K562 (cell line): Measurements from ENCODE around the gene NPDC1. TPM values are rescaled to one million over a fixed set of nuclear protein-coding genes. Genes with fewer than 3 reads are reported as not detected.

Source experiments
- ATAC-seq: fragments of 200-7000 bp; cut with Tn5 transposase; 3 replicates; pipeline ENCODE4 v1.9.1; 2020; ENCODE audit warnings: moderate library complexity
- BruUV-seq: library from RNA; stranded (reverse); fragments of 400-500 nt; replicated peaks from 2 replicates; lab custom pipeline; 2021; lab: Mats Ljungman, UMichigan
- CTCF ChIA-PET: fragments of 300-600 bp; formaldehyde crosslinking; extraction: SDS; loops from one replicate; lab custom pipeline; 2021; ENCODE audit warnings: low intra/inter-chr PET ratio; lab: Yijun Ruan, JAX
- POLR2A ChIA-PET: fragments of 300-600, 350-650 bp; sonication (Branson Sonifier 250); formaldehyde crosslinking; extraction: SDS; loops from one replicate; lab custom pipeline; 2021; ENCODE audit warnings: antibody characterized with exemption, inconsistent platforms; lab: Yijun Ruan, JAX
- DNase-seq, 4 experiments: peaks; one replicate each; pipeline versions ENCODE4 v3.0.0 to v3.0.0-alpha.2; 2011 to 2018; ENCODE audit warnings: low spot score in 3 of 4, mixed read lengths in 3 of 4; ENCODE audit errors: extremely low read depth in 1 of 4
- FAIRE-seq: peaks from 2 replicates; lab custom pipeline; 2011; peaks lifted over from hg19 to GRCh38; lab: Jason Lieb, UNC
- H2AFZ ChIP-seq: 2 replicates; pipeline ENCODE4 v1.6.0; 2011; ENCODE audit warnings: low read depth, low read length, control low read depth, inconsistent platforms
- H3K27ac ChIP-seq: fragments of 200-600 bp; 3 replicates; pipeline ENCODE4 v1.8.0; 2011; ENCODE audit warnings: low read depth, mild to moderate bottlenecking, control low read depth, inconsistent platforms, low read length, moderate library complexity, mixed read lengths; ENCODE audit errors: extremely low read depth
- H3K27me3 ChIP-seq, 2 experiments: fragments of 300-600 bp in 1 of 2; 2 replicates in 1 of 2; 3 replicates in 1 of 2; pipeline versions ENCODE4 v1.6.0 to v1.8.0; 2011; ENCODE audit warnings: inconsistent platforms in 2 of 2, low read length in 2 of 2, mild to moderate bottlenecking in 1 of 2, mixed read lengths in 1 of 2, moderate library complexity in 1 of 2; ENCODE audit not compliant: control insufficient read depth in 2 of 2, insufficient read depth in 2 of 2
- H3K36me3 ChIP-seq: fragments of 300-600 bp; 3 replicates; pipeline ENCODE4 v1.8.0; 2011; ENCODE audit warnings: mild to moderate bottlenecking, low read length, inconsistent platforms; ENCODE audit not compliant: control insufficient read depth, insufficient read depth
- H3K4me1 ChIP-seq, 2 experiments: fragments of 200-600 bp in 1 of 2; replicated peaks in 1 of 2; 2 replicates in 1 of 2; 3 replicates in 1 of 2; pipeline versions ENCODE4 v1.5.1 to v1.8.0; 2011; ENCODE audit warnings: inconsistent platforms in 2 of 2, low read length in 2 of 2, mild to moderate bottlenecking in 1 of 2, mixed read lengths in 1 of 2, moderate library complexity in 1 of 2; ENCODE audit not compliant: control insufficient read depth in 2 of 2, insufficient read depth in 2 of 2
- H3K4me2 ChIP-seq: 2 replicates; pipeline ENCODE4 v1.6.1; 2011; ENCODE audit warnings: low read length, control low read depth, inconsistent platforms, mixed read lengths; ENCODE audit not compliant: insufficient read depth
- H3K4me3 ChIP-seq: fragments of 200-600 bp; sonication (generic), shearing (Covaris generic); 2 replicates; pipeline ENCODE4 v1.5.1; 2016; ENCODE audit warnings: control low read depth, inconsistent platforms
- H3K79me2 ChIP-seq: fragments of 200-600 bp; 3 replicates; pipeline ENCODE4 v1.8.0; 2011; ENCODE audit warnings: low read length, inconsistent platforms; ENCODE audit not compliant: control insufficient read depth, insufficient read depth
- H3K9ac ChIP-seq, 2 experiments: 2 replicates each; pipeline versions ENCODE4 v1.6.0 to v1.6.1; 2011; ENCODE audit warnings: low read depth in 2 of 2, low read length in 2 of 2, control low read depth in 1 of 2, inconsistent platforms in 1 of 2, mild to moderate bottlenecking in 1 of 2, mixed read lengths in 1 of 2; ENCODE audit not compliant: insufficient read depth in 1 of 2
- H3K9me1 ChIP-seq: one replicate; pipeline ENCODE4 v1.6.0; 2011; ENCODE audit warnings: inconsistent platforms, mild to moderate bottlenecking, low read length, moderate library complexity; ENCODE audit not compliant: control insufficient read depth, insufficient read depth
- H3K9me3 ChIP-seq: replicated peaks from 2 replicates; pipeline ENCODE4 v1.5.1; 2011; ENCODE audit warnings: low read depth, low read length, inconsistent platforms; ENCODE audit not compliant: control insufficient read depth, insufficient read depth
- H4K20me1 ChIP-seq: replicated peaks from 2 replicates; pipeline ENCODE4 v1.6.1; 2011; ENCODE audit warnings: low read length, inconsistent platforms, mixed read lengths; ENCODE audit not compliant: control insufficient read depth, insufficient read depth
- HMBOX1 ChIP-seq: sonication (generic); IDR thresholded peaks from 2 replicates; pipeline ENCODE4 v1.6.1; 2016
- KDM1A ChIP-seq, 2 experiments: fragments of 450-650 bp; IDR thresholded peaks; 2 replicates each; pipeline ENCODE4 v1.6.1; 2016; ENCODE audit warnings: mild to moderate bottlenecking in 2 of 2
- SNRNP70 ChIP-seq: fragments of 200-400 bp; formaldehyde crosslinking; optimal IDR thresholded peaks from 2 replicates; pipeline ENCODE3; 2017; ENCODE audit warnings: low read depth, low read length
- TAF1 ChIP-seq: IDR thresholded peaks from 2 replicates; pipeline ENCODE4 v1.6.1; 2011; ENCODE audit warnings: mild to moderate bottlenecking, low read length, moderate library complexity; ENCODE audit not compliant: insufficient read depth, control insufficient read depth, severe bottlenecking; ENCODE audit errors: extremely low read depth
- ZKSCAN8 ChIP-seq: fragments of 200-800 bp; sonication (Bioruptor generic); IDR thresholded peaks from 2 replicates; pipeline ENCODE4 v1.6.1; 2016; ENCODE audit warnings: missing genetic modification characterization, missing compliant biosample characterization
- ZNF609 ChIP-seq: sonication (generic); formaldehyde crosslinking; IDR thresholded peaks from 2 replicates; pipeline ENCODE4 v1.8.1; 2023; ENCODE audit warnings: missing genetic modification reagents, mild to moderate bottlenecking, borderline replicate concordance
- ZNF764 ChIP-seq: fragments of 250-450 bp; sonication (Bioruptor Pico); IDR thresholded peaks from 2 replicates; pipeline ENCODE4 v1.4.0; 2020; ENCODE audit warnings: low read depth, mild to moderate bottlenecking, moderate library complexity
- WGBS: fragments of 100-300 bp; shearing (Covaris generic); methylation state at CpG from one replicate; pipeline ENCODE4 v1.1.6; 2016; ENCODE audit warnings: low coverage, mixed read lengths; ENCODE audit not compliant: insufficient coverage; ENCODE audit errors: missing lambda C conversion rate; 5-methylcytosine and 5-hydroxymethylcytosine counted together
- in situ Hi-C: fragments of 300-500 bp; cut with MboI; formaldehyde crosslinking; loops from 4 replicates; pipeline ENCODE4 v1.15.0; 2018; ENCODE audit warnings: inconsistent platforms, mixed read lengths
- intact Hi-C: fragments of 100-400 bp; cut with micrococcal nuclease; formaldehyde crosslinking; loops from 2 replicates; pipeline ENCODE4 v1.14.2; 2022
- polyA plus RNA-seq, 8 experiments: library from polyadenylated mRNA; depleted of rRNA in 4 of 8; stranded (reverse) in 5 of 8; unstranded in 3 of 8; fragments of >200 nt; fragmentation: Nextera tagmentation in 2 of 8; fragmentation: Illumina TruSeq in 1 of 8; extraction: Ambion mirVana in 2 of 8; extraction: Trizol in 1 of 8; gene quantifications; 2 replicates each; pipeline versions ENCODE4 v1.2.1 to v1.2.3, GENCODE V29; 2011 to 2014; ENCODE audit warnings: inconsistent platforms in 1 of 8, missing spikeins in 1 of 8
- total RNA-seq, 7 experiments: library from RNA; depleted of rRNA in 6 of 7; stranded (reverse); fragments of >200 nt in 6 of 7; fragmentation: Illumina TruSeq in 2 of 7; extraction: Trizol in 2 of 7; gene quantifications; 2 replicates each; pipeline versions ENCODE4 v1.2.1 to v1.2.3, GENCODE V29; 2011 to 2021; ENCODE audit warnings: low replicate concordance in 1 of 7

Gene NPDC1
- total and polyA plus RNA-seq, 9 of the 15 experiments (the other 6 are each of a cell fraction or from before 2014, with no cell fraction given) = 0.06 to 2.1 (median 0.53) TPM; not detected in 3

GRCh38 chr9:137052293-137052692 lies 6.3 kb upstream of the NPDC1 start:
- intact Hi-C loops (loop anchor here (5.0 kb wide), 1 partner anchor 65 kb away; no protein-coding TSS in a partner anchor), in situ Hi-C loops (no loop called here)
- Histone ChIP-seq H3K9ac (no peak overlapping the region), H3K4me2 (no peak overlapping the region), H3K4me1 (peaks cover 2 to 69% of the 10 kb centered on the region in 2 experiments; a peak in 3 of 5 replicates), H2AFZ (no peak overlapping the region), H3K4me3 (no peak overlapping the region), H3K9me1 (peaks cover 2% of the 10 kb centered on the region), H3K27ac (no peak overlapping the region), H4K20me1 (peaks cover 17% of the 10 kb centered on the region), H3K79me2 (no peaks in the 10 kb centered on the region), H3K27me3 (0 out of 5 replicates have a peak, but pooled peaks cover 0 to 6% of the 10 kb centered on the region in 2 experiments), H3K36me3 (no peaks in the 10 kb centered on the region), H3K9me3 (no peaks in the 10 kb centered on the region)
- DNase-seq (no peak), FAIRE-seq (no peak), ATAC-seq (no peak)
- TF ChIP-seq ZNF764 (CRISPR knock-in tag) (no peak), ZKSCAN8 (CRISPR knock-in tag) (no peak), TAF1 (no peak), KDM1A (IDR thresholded peaks at IDR 0.05) (peak in 1 of 2 experiments; percentile 24; a peak in 1 of 4 replicates)
- no TSS peak for BruUV-seq
- ChIA-PET POLR2A (interaction anchor here (0.6 kb wide), 1 partner anchor 32 kb away, joined by 4 read pairs; no protein-coding TSS in a partner anchor), CTCF (no interaction called here)
- WGBS = 18% methylated on average over 4 of the region's 8 CpGs

- Histone ChIP-seq H3K9ac (peak overlapping the region in 1 of 2 experiments; percentile 27; a peak in 1 of 4 replicates), H3K4me2 (no peak overlapping the region), H3K36me3 (no peaks in the 10 kb centered on the region), H4K20me1 (peaks cover 28% of the 10 kb centered on the region), H3K4me3 (no peak overlapping the region), H3K27ac (no peak overlapping the region)
- in situ Hi-C loops = no loop called here
- POLR2A ChIA-PET = no interaction called here
- WGBS = 50% methylated on average over 14 of the region's 17 CpGs
- ATAC-seq (no peak), DNase-seq (no peak)
- CTCF ChIA-PET = no interaction called here
- BruUV-seq = no TSS peak
- no peak for TF ChIP-seq ZNF609 (CRISPR knock-in tag)
- TF ChIP-seq HMBOX1 = no peak
- TF ChIP-seq SNRNP70 = no peak
- TF ChIP-seq, all 486 proteins: peak for 0
- H3K4me1 ChIP-seq = peaks cover 2 to 74% of the 10 kb centered on the region in 2 experiments; a peak in 3 of 5 replicates
- H2AFZ ChIP-seq = no peak overlapping the region
- no peaks in the 10 kb centered on the region for H3K9me3 ChIP-seq
- FAIRE-seq = no peak
- intact Hi-C loops = loop anchor here (2.0 to 5.0 kb wide), 2 partner anchors 66 to 176 kb away; partner anchors contain the start of gene RNF224
- peaks cover 2% of the 10 kb centered on the region for H3K9me1 ChIP-seq
- H3K79me2 ChIP-seq = no peaks in the 10 kb centered on the region
- peaks cover 0 to 10% of the 10 kb centered on the region in 2 experiments; a peak in 2 of 5 replicates for H3K27me3 ChIP-seq
Measured at GRCh38 chr9:137051145-137051724, 5.3 kb upstream of the NPDC1 start.
